Umbilical cord (tissue), 2 donors: ENCODE measurements around the gene NFASC. TPM values are rescaled to one million over a fixed set of nuclear protein-coding genes. Genes with fewer than 3 reads are reported as not detected.
A peak's percentile ranks its signal among the peaks of the same experiment; 100 is the strongest.

Experiments
- DNase-seq: peaks from one replicate; pipeline ENCODE4 v3.0.0-alpha.2; 2015; ENCODE audit warnings: low spot score
- total RNA-seq: library from RNA; depleted of rRNA; stranded (reverse); fragments of >200 nt; gene quantifications from one replicate; pipeline ENCODE4 v1.2.3, GENCODE V29; 2014; ENCODE audit warnings: low replicate concordance; ENCODE audit not compliant: insufficient read depth

Gene NFASC
- total RNA-seq, 1 donor from 2014 or later, result 6.0 TPM

GRCh38 chr1:204928671-204929486 lies 58.2 kb downstream of the NFASC start:
- DNase-seq, result no peak

- no peak for DNase-seq
Observed at GRCh38 chr1:204929487-204930154, 59.0 kb downstream of the NFASC start.

GRCh38 chr1:204930155-204930523 lies 59.5 kb downstream of the NFASC start:
- DNase-seq, result no peak

GRCh38 chr1:204931313-204931712 lies 60.7 kb downstream of the NFASC start:
- DNase-seq, result no peak

- DNase-seq, result no peak
Observed at GRCh38 chr1:204931768-204932572, 61.3 kb downstream of the NFASC start.

GRCh38 chr1:204932573-204932909 lies 61.9 kb downstream of the NFASC start:
- no peak for DNase-seq

- no peak for DNase-seq
Observed at GRCh38 chr1:204935155-204935554, 64.5 kb downstream of the NFASC start.

- no peak for DNase-seq
Observed at GRCh38 chr1:204936765-204937164, 66.1 kb downstream of the NFASC start.

GRCh38 chr1:204937901-204938300 lies 67.2 kb downstream of the NFASC start:
- no peak for DNase-seq

GRCh38 chr1:204940591-204940990 lies 69.9 kb downstream of the NFASC start:
- no peak for DNase-seq

GRCh38 chr1:204941421-204942338 lies 71.0 kb downstream of the NFASC start:
- DNase-seq, result peak; percentile 46

GRCh38 chr1:204943495-204943894 lies 72.8 kb downstream of the NFASC start:
- DNase-seq, result no peak

GRCh38 chr1:204944662-204945061 lies 74.0 kb downstream of the NFASC start:
- DNase-seq, result no peak

- no peak for DNase-seq
Observed at GRCh38 chr1:204945565-204945977, 74.9 kb downstream of the NFASC start.

- no peak for DNase-seq
Observed at GRCh38 chr1:204946640-204947039, 76.0 kb downstream of the NFASC start.

GRCh38 chr1:204947338-204947737 lies 76.7 kb downstream of the NFASC start:
- no peak for DNase-seq

GRCh38 chr1:204947747-204948146 lies 77.1 kb downstream of the NFASC start:
- no peak for DNase-seq

GRCh38 chr1:204950353-204951001 lies 79.8 kb downstream of the NFASC start:
- no peak for DNase-seq

- no peak for DNase-seq
Observed at GRCh38 chr1:204958317-204959307, 88.0 kb downstream of the NFASC start.

- DNase-seq, result no peak
Observed at GRCh38 chr1:204959374-204959773, 88.7 kb downstream of the NFASC start.
